GM18511 (cell line): Measurements from ENCODE around the gene ZMYND12.

ENCODE experiments used
- ATAC-seq: cut with Tn5 transposase; IDR thresholded peaks from one replicate; pipeline ENCODE4 v1.9.1; 2021; ENCODE audit warnings: mild to moderate bottlenecking, moderate library complexity; ENCODE audit not compliant: unreplicated experiment

The ZMYND12 gene

GRCh38 chr1:42442662-42443061 lies 13.2 kb downstream of the ZMYND12 start:
- ATAC-seq = no peak

- ATAC-seq = no peak
Measured at GRCh38 chr1:42439940-42440339, 15.9 kb downstream of the ZMYND12 start.

- ATAC-seq = no peak
Measured at GRCh38 chr1:42434340-42434739, 21.5 kb downstream of the ZMYND12 start.

- ATAC-seq = no peak
Measured at GRCh38 chr1:42433369-42433768, 22.5 kb downstream of the ZMYND12 start.

- ATAC-seq = no peak
Measured at GRCh38 chr1:42432714-42433113, 23.1 kb downstream of the ZMYND12 start.

- no peak for ATAC-seq
Measured at GRCh38 chr1:42431514-42431913, 24.3 kb downstream of the ZMYND12 start.

- ATAC-seq = no peak
Measured at GRCh38 chr1:42430286-42431135, 25.3 kb downstream of the ZMYND12 start.

GRCh38 chr1:42429603-42430002 lies 26.2 kb downstream of the ZMYND12 start:
- no peak for ATAC-seq

- ATAC-seq = no peak
Measured at GRCh38 chr1:42427240-42427639, 28.6 kb downstream of the ZMYND12 start.

GRCh38 chr1:42424201-42424600 lies 31.6 kb downstream of the ZMYND12 start:
- ATAC-seq = no peak

- no peak for ATAC-seq
Measured at GRCh38 chr1:42423681-42424080, 32.1 kb downstream of the ZMYND12 start.

GRCh38 chr1:42422737-42423136 lies 33.1 kb downstream of the ZMYND12 start:
- ATAC-seq = no peak

- ATAC-seq = no peak
Measured at GRCh38 chr1:42420911-42421585, 34.8 kb downstream of the ZMYND12 start.

- no peak for ATAC-seq
Measured at GRCh38 chr1:42420121-42420520, 35.7 kb downstream of the ZMYND12 start.

GRCh38 chr1:42419126-42419821 lies 36.5 kb downstream of the ZMYND12 start:
- no peak for ATAC-seq

GRCh38 chr1:42418516-42418915 lies 37.3 kb downstream of the ZMYND12 start:
- no peak for ATAC-seq

GRCh38 chr1:42417166-42417565 lies 38.7 kb downstream of the ZMYND12 start:
- ATAC-seq = no peak

- no peak for ATAC-seq
Measured at GRCh38 chr1:42414551-42415496, 41.0 kb downstream of the ZMYND12 start.

- no peak for ATAC-seq
Measured at GRCh38 chr1:42403880-42404400, 51.9 kb downstream of the ZMYND12 start.
